Measurements from ENCODE around the gene KIRREL3.

The KIRREL3 gene

GRCh38 chr11:126467046-126467370 is 533.6 kb downstream of the KIRREL3 start:
- Histone ChIP-seq H3K27ac (ENCODE audit: low read depth, low read length) (no peak overlapping the region), H3K9me3 (ENCODE audit: control insufficient read depth in 1 of 2, low read length in 2 of 2) (peaks cover 0 to 4% of the 10 kb centered on the region in 2 donors), H3K36me3 (ENCODE audit: control insufficient read depth in 1 of 2, insufficient read depth in 2 of 2, low read length in 2 of 2) (no peaks in the 10 kb centered on the region), H3K4me1 (ENCODE audit: control insufficient read depth in 1 of 2, insufficient read depth in 2 of 2, low read length in 2 of 2) (peaks cover 0 to 23% of the 10 kb centered on the region in 2 donors), H3K27me3 (ENCODE audit: control insufficient read depth in 1 of 2, insufficient read depth in 2 of 2, low read length in 2 of 2) (peaks cover 0 to 4% of the 10 kb centered on the region in 2 donors), H3K9ac (ENCODE audit: low read depth in 1 of 2, low read length in 2 of 2) (no peak overlapping the region), H3K4me3 (ENCODE audit: low read depth in 1 of 2, low read length in 2 of 2) (no peak overlapping the region)

DNA sequence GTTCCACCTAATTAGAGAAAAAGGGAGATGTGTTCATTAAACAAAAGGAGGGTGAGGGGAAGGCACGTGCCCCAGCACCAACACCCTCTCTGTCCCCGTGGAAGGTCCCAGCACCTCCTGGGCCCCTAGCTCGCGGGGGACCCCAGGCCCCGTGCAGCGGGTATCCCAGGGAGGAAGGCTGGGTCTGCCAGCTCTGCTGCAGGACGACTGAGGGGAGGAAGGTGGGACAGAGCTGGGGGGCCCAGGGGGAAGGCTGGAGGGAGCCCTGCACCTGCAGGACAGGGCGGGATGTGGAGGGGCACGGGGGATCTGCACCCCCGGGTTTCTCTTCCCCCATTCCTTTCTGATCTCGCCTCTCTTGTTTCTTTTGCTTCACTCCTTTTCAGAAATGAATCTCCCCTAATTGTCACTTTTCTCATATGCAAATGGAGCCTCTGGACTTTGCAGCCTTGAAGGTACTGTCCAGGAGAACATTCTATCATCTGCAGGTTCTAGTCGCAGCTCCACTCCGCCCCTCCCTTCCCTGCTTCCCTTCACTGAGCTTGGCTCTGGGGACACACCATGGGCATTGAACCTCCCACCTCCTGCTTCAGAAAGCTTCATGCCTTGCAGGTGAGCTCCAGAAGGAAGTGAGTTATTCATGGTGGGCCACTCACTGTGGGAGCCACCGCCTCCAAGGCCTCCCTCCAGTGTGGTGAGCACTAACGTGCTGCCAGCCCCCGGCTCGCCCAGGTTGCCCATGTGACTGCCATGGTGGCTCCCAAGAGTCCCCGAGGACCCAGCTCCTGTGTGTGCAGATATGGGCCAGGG is 534.1 kb downstream of the KIRREL3 start:
- Histone ChIP-seq H3K27ac (ENCODE audit: low read depth, low read length) (no peak overlapping the region), H3K36me3 (ENCODE audit: control insufficient read depth in 1 of 2, insufficient read depth in 2 of 2, low read length in 2 of 2) (no peaks in the 10 kb centered on the region)

DNA sequence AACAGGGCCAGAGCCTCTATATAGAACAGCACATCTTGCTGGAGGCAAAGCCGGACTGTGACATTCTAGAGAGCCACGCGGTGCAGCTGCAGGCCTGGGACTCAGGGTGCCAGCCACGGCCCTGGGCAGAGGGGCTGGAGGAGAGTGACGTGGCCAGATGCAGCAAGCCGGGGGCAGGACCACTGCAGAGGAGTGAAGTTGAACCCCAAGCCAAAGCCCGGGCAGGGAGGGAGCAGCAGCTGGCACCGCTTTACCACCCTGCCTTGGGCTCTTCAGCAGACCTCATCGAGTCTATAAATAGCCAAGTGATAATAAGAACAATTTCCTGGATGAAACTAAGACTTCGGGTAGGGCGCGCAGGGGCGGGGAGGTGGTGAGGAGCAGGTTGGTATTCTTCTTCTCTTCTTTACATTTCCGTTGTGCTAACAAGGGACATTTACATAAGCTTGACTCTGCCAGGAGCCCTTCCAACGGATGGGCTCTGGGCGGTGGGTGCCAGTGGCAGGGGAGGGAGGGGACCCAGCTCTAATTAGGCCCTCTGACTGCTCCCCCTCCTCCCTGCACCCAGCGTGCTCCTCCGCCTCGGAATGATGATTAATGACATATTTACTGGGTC is 534.9 kb downstream of the KIRREL3 start:
- Histone ChIP-seq H3K27me3 (ENCODE audit: control insufficient read depth in 1 of 2, insufficient read depth in 2 of 2, low read length in 2 of 2) (peaks cover 0 to 4% of the 10 kb centered on the region in 2 donors), H3K9me3 (ENCODE audit: control insufficient read depth in 1 of 2, low read length in 2 of 2) (peaks cover 0 to 4% of the 10 kb centered on the region in 2 donors), H3K4me3 (ENCODE audit: low read depth in 1 of 2, low read length in 2 of 2) (no peak overlapping the region), H3K4me1 (ENCODE audit: control insufficient read depth in 1 of 2, insufficient read depth in 2 of 2, low read length in 2 of 2) (peaks cover 0 to 23% of the 10 kb centered on the region in 2 donors), H3K9ac (ENCODE audit: low read depth in 1 of 2, low read length in 2 of 2) (no peak overlapping the region), H3K36me3 (ENCODE audit: control insufficient read depth in 1 of 2, insufficient read depth in 2 of 2, low read length in 2 of 2) (no peaks in the 10 kb centered on the region), H3K27ac (ENCODE audit: low read depth, low read length) (no peak overlapping the region)

More for the DNA sequence above, 534.1 kb downstream of the KIRREL3 start:
- H3K27me3 ChIP-seq (ENCODE audit: control insufficient read depth in 1 of 2, insufficient read depth in 2 of 2, low read length in 2 of 2) = peaks cover 0 to 4% of the 10 kb centered on the region in 2 donors
- peaks cover 0 to 23% of the 10 kb centered on the region in 2 donors for H3K4me1 ChIP-seq (ENCODE audit: control insufficient read depth in 1 of 2, insufficient read depth in 2 of 2, low read length in 2 of 2)
- H3K9me3 ChIP-seq (ENCODE audit: control insufficient read depth in 1 of 2, low read length in 2 of 2) = peaks cover 0 to 4% of the 10 kb centered on the region in 2 donors
- H3K4me3 ChIP-seq (ENCODE audit: low read depth in 1 of 2, low read length in 2 of 2) = no peak overlapping the region
- H3K9ac ChIP-seq (ENCODE audit: low read depth in 1 of 2, low read length in 2 of 2) = no peak overlapping the region

- peaks cover 0 to 4% of the 10 kb centered on the region in 2 donors for H3K9me3 ChIP-seq (ENCODE audit: control insufficient read depth in 1 of 2, low read length in 2 of 2)
- no peak overlapping the region for H3K9ac ChIP-seq (ENCODE audit: low read depth in 1 of 2, low read length in 2 of 2)
- H3K4me1 ChIP-seq (ENCODE audit: control insufficient read depth in 1 of 2, insufficient read depth in 2 of 2, low read length in 2 of 2) = peaks cover 0 to 23% of the 10 kb centered on the region in 2 donors
- H3K27me3 ChIP-seq (ENCODE audit: control insufficient read depth in 1 of 2, insufficient read depth in 2 of 2, low read length in 2 of 2) = peaks cover 0 to 4% of the 10 kb centered on the region in 2 donors
- no peak overlapping the region for H3K4me3 ChIP-seq (ENCODE audit: low read depth in 1 of 2, low read length in 2 of 2)
- H3K36me3 ChIP-seq (ENCODE audit: control insufficient read depth in 1 of 2, insufficient read depth in 2 of 2, low read length in 2 of 2) = no peaks in the 10 kb centered on the region
- no peak overlapping the region for H3K27ac ChIP-seq (ENCODE audit: low read depth, low read length)
These were observed 535.8 kb downstream of the KIRREL3 start for GRCh38 chr11:126464796-126465195.

GRCh38 chr11:126462422-126462821 is 538.1 kb downstream of the KIRREL3 start:
- peaks cover 0 to 4% of the 10 kb centered on the region in 2 donors for H3K27me3 ChIP-seq (ENCODE audit: control insufficient read depth in 1 of 2, insufficient read depth in 2 of 2, low read length in 2 of 2)
- peaks cover 0 to 23% of the 10 kb centered on the region in 2 donors for H3K4me1 ChIP-seq (ENCODE audit: control insufficient read depth in 1 of 2, insufficient read depth in 2 of 2, low read length in 2 of 2)
- no peak overlapping the region for H3K27ac ChIP-seq (ENCODE audit: low read depth, low read length)
- no peak overlapping the region for H3K4me3 ChIP-seq (ENCODE audit: low read depth in 1 of 2, low read length in 2 of 2)
- peaks cover 0 to 4% of the 10 kb centered on the region in 2 donors for H3K9me3 ChIP-seq (ENCODE audit: control insufficient read depth in 1 of 2, low read length in 2 of 2)
- H3K9ac ChIP-seq (ENCODE audit: low read depth in 1 of 2, low read length in 2 of 2) = no peak overlapping the region
- H3K36me3 ChIP-seq (ENCODE audit: control insufficient read depth in 1 of 2, insufficient read depth in 2 of 2, low read length in 2 of 2) = no peaks in the 10 kb centered on the region

- Histone ChIP-seq H3K9ac (ENCODE audit: low read depth in 1 of 2, low read length in 2 of 2) (no peak overlapping the region), H3K27ac (ENCODE audit: low read depth, low read length) (no peak overlapping the region), H3K36me3 (ENCODE audit: control insufficient read depth in 1 of 2, insufficient read depth in 2 of 2, low read length in 2 of 2) (no peaks in the 10 kb centered on the region), H3K9me3 (ENCODE audit: control insufficient read depth in 1 of 2, low read length in 2 of 2) (peaks cover 0 to 4% of the 10 kb centered on the region in 2 donors), H3K4me3 (ENCODE audit: low read depth in 1 of 2, low read length in 2 of 2) (no peak overlapping the region), H3K27me3 (ENCODE audit: control insufficient read depth in 1 of 2, insufficient read depth in 2 of 2, low read length in 2 of 2) (peaks cover 0 to 4% of the 10 kb centered on the region in 2 donors), H3K4me1 (ENCODE audit: control insufficient read depth in 1 of 2, insufficient read depth in 2 of 2, low read length in 2 of 2) (peaks cover 0 to 22% of the 10 kb centered on the region in 2 donors)
These were observed 538.6 kb downstream of the KIRREL3 start for GRCh38 chr11:126461996-126462395.

DNA sequence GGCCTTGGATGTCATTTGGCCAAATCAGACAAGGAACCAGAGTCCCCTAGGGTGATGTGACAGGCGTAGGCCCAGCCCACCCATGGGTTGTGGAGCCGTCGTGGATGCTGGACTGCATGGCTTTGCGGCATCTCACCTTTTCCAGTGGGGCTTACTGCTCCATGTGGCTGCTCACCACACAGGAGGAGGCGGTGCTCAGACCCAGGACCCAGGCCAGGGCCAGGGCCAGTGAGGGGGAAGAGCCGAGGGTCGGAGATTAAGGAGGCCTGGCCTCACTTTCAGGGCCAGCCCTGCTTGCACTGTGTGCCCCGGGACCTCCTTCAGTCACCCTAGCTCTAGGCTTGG is 539.5 kb downstream of the KIRREL3 start:
- Histone ChIP-seq H3K4me3 (ENCODE audit: low read depth in 1 of 2, low read length in 2 of 2) (no peak overlapping the region), H3K27me3 (ENCODE audit: control insufficient read depth in 1 of 2, insufficient read depth in 2 of 2, low read length in 2 of 2) (peaks cover 0 to 4% of the 10 kb centered on the region in 2 donors), H3K9me3 (ENCODE audit: control insufficient read depth in 1 of 2, low read length in 2 of 2) (peaks cover 0 to 4% of the 10 kb centered on the region in 2 donors), H3K4me1 (ENCODE audit: control insufficient read depth in 1 of 2, insufficient read depth in 2 of 2, low read length in 2 of 2) (peaks cover 0 to 14% of the 10 kb centered on the region in 2 donors), H3K36me3 (ENCODE audit: control insufficient read depth in 1 of 2, insufficient read depth in 2 of 2, low read length in 2 of 2) (no peaks in the 10 kb centered on the region), H3K9ac (ENCODE audit: low read depth in 1 of 2, low read length in 2 of 2) (no peak overlapping the region), H3K27ac (ENCODE audit: low read depth, low read length) (no peak overlapping the region)

DNA sequence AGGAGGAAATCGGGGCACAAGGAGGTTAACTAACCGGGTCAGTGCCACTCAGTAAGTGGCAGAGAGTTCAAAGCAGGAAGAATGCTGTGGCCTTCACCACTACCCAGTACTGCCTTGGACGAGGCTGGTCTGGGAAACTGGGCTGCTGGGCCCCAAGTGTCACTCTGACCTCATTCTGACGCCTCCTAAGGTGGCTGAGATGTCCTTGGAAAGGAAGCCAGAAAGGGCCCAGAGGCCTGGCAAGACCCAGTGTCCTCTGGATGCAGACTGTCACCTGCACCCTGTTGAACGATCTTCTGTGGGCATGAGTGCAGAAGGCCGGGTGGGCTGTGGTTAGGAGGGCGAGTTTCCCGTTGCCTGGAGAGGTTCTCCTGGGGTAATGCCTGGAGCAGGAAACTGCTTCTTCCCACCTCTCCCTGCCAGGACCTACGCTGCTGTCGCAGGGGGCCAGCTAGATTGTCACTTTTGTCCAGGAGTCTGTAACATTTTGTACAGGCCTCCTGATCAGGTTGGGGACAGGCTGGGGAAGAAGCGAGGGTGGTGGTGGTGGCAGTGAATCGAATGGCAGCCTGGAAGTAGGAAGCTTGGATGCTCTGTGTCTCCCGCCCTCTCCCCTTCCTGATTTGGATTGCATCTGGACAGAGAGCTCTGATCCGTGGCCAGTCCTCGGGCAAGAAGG is 540.0 kb downstream of the KIRREL3 start:
- Histone ChIP-seq H3K4me3 (ENCODE audit: low read depth in 1 of 2, low read length in 2 of 2) (no peak overlapping the region), H3K4me1 (ENCODE audit: control insufficient read depth in 1 of 2, insufficient read depth in 2 of 2, low read length in 2 of 2) (peaks cover 0 to 9% of the 10 kb centered on the region in 2 donors), H3K27me3 (ENCODE audit: control insufficient read depth in 1 of 2, insufficient read depth in 2 of 2, low read length in 2 of 2) (peaks cover 0 to 4% of the 10 kb centered on the region in 2 donors), H3K9me3 (ENCODE audit: control insufficient read depth in 1 of 2, low read length in 2 of 2) (peaks cover 0 to 4% of the 10 kb centered on the region in 2 donors), H3K9ac (ENCODE audit: low read depth in 1 of 2, low read length in 2 of 2) (no peak overlapping the region), H3K36me3 (ENCODE audit: control insufficient read depth in 1 of 2, insufficient read depth in 2 of 2, low read length in 2 of 2) (no peaks in the 10 kb centered on the region), H3K27ac (ENCODE audit: low read depth, low read length) (no peak overlapping the region)

DNA sequence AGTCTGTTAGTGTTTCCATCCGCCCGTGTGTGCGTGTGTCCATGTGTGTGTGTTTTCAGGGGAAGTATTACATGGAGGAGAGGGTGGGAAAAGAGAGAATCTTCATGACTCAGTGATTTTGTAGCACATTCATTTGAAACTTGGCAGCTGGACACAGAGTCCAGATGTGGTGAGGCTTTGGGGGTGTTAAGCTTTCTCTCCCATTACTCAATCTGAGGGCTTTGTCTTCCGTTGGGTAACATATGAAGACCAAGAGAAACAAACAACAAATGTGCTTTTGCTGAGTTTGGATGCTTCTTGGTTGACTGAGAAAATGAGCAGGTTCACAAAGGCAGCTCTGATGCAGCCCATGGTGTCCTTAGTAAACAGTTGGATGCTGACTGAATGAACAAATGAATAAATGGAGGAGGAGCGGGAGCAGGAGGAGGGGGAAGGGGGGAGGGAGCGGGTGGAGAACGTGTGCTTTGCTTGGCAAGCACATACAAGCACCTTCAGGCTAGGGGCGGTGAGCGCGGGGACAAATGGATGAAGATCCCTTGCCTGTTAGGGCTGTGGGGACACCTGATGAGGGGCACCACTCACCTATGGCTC is 540.8 kb downstream of the KIRREL3 start:
- Histone ChIP-seq H3K4me1 (ENCODE audit: control insufficient read depth in 1 of 2, insufficient read depth in 2 of 2, low read length in 2 of 2) (peaks cover 0 to 2% of the 10 kb centered on the region in 2 donors), H3K4me3 (ENCODE audit: low read depth in 1 of 2, low read length in 2 of 2) (no peak overlapping the region), H3K36me3 (ENCODE audit: control insufficient read depth in 1 of 2, insufficient read depth in 2 of 2, low read length in 2 of 2) (no peaks in the 10 kb centered on the region), H3K27me3 (ENCODE audit: control insufficient read depth in 1 of 2, insufficient read depth in 2 of 2, low read length in 2 of 2) (peaks cover 0 to 4% of the 10 kb centered on the region in 2 donors), H3K9ac (ENCODE audit: low read depth in 1 of 2, low read length in 2 of 2) (no peak overlapping the region), H3K27ac (ENCODE audit: low read depth, low read length) (no peak overlapping the region), H3K9me3 (ENCODE audit: control insufficient read depth in 1 of 2, low read length in 2 of 2) (peaks cover 0 to 3% of the 10 kb centered on the region in 2 donors)

DNA sequence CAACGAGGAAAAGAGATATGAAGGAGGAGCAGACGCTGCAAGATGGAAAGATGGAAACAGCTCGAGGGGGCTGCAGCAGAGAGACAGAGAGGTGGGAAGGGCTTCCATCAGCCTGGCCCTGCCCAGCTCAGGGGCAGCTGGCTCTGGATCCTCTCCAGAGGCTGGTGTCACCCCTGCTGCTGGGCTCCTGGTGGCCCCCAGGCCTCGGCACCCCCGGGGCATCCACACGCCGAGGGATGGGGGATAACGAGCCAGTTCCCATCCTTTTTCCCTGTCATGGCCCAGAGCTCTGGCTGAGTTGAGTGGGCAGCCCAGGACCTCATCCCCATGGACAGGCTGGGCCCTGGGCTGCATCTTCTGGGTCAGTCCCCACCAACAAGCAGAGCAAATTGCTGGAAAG is 542.8 kb downstream of the KIRREL3 start:
- Histone ChIP-seq H3K27me3 (ENCODE audit: control insufficient read depth in 1 of 2, insufficient read depth in 2 of 2, low read length in 2 of 2) (peaks cover 0 to under 1% of the 10 kb centered on the region in 2 donors), H3K9me3 (ENCODE audit: control insufficient read depth in 1 of 2, low read length in 2 of 2) (no peaks in the 10 kb centered on the region), H3K36me3 (ENCODE audit: control insufficient read depth in 1 of 2, insufficient read depth in 2 of 2, low read length in 2 of 2) (no peaks in the 10 kb centered on the region), H3K27ac (ENCODE audit: low read depth, low read length) (no peak overlapping the region), H3K9ac (ENCODE audit: low read depth in 1 of 2, low read length in 2 of 2) (no peak overlapping the region), H3K4me3 (ENCODE audit: low read depth in 1 of 2, low read length in 2 of 2) (no peak overlapping the region), H3K4me1 (ENCODE audit: control insufficient read depth in 1 of 2, insufficient read depth in 2 of 2, low read length in 2 of 2) (no peaks in the 10 kb centered on the region)
